ENCODE measurements around the gene IL32.

The IL32 gene

DNA sequence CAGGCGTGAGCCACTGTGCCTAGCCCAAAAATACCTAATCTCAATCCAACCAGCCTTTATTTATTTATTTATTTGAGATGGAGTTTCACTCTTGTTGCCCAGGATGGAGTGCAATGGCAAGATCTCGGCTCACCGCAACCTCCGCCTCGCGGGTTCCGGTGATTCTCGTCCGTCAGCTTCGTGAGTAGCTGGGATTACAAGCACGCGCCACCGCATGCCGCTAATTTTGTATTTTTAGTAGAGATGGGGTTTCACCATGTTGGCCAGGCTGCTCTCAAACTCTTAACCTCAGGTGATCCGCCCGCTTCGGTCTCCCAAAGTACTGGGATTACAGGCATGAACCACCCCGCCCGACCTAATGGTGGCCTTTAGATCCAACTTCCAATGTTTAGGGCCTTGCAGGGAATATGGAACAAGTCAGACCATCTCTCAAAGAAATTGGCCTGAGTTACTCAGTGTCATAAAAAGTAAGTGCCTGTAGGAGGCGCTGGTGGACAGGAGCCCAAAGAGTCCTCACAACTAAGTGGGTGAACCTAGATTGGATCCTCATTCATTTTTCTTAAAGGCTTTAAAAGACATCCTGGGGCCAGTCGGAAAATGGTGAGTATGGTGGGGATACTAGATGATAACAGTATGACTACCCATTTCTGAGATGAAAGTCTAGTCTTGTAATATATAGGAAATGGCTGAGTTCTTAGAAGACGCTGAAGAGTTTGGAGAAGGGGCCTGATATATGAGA, 29.0 kb downstream of the IL32 start:
- DNase-seq, result no peak

DNA sequence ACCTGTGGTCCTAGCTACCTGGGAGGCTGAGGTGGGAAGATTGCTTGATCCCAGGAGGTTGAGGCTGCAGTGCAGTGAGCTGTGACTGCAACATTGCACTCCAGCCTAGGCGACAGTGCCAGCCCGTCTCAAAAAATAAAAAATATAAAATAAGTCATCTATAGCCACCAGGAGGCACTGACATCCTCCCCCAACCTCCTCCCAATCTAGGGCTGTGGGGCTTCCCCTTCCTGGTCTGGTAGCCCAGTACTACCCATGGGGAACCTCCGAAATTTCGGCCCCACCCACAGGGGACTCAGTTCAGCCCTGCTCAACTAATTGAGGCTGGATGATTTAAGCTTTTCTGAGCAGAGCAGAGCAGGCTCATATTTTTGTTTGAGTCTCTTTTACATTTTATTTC, 30.4 kb downstream of the IL32 start:
- DNase-seq, result peak; percentile 72

DNA sequence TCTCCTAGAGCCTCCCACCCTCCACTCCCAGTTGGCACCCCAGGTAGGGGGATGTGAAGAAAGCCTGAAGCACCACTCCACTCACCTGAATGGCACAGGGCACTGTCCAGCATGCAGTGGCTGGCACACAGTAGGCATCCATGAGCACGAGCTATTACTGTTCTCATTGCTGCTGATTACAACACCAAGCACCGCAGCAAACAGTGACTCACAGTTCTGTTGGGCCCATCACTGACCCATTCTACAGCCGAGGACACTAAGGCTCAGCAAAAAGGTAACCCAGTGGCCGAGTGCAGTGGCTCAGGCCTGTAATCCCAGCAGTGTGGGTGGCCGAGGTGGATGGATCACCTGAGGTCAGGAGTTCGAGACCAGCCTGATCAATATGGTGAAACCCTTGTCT, 30.9 kb downstream of the IL32 start:
- no peak for DNase-seq

DNA sequence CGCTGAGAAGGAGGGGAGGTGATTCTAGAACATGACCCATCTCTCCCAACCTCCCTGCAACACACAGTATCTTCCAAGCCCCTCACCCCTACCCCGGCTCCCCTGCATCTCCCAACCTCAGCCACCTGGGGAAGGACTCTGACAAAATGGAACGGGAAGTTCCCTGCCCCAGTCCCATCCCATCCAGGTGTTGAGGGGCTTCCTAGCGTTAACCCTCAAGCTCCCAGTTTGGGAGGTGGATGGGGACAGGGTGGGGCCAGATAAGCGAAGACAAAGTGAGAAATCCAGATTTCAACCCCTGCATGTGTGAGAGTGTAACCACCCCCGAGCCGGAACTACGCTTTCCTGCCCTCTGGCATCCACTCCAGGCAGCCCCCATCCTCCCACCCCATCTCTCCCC, 31.8 kb downstream of the IL32 start:
- no peak for DNase-seq

DNA sequence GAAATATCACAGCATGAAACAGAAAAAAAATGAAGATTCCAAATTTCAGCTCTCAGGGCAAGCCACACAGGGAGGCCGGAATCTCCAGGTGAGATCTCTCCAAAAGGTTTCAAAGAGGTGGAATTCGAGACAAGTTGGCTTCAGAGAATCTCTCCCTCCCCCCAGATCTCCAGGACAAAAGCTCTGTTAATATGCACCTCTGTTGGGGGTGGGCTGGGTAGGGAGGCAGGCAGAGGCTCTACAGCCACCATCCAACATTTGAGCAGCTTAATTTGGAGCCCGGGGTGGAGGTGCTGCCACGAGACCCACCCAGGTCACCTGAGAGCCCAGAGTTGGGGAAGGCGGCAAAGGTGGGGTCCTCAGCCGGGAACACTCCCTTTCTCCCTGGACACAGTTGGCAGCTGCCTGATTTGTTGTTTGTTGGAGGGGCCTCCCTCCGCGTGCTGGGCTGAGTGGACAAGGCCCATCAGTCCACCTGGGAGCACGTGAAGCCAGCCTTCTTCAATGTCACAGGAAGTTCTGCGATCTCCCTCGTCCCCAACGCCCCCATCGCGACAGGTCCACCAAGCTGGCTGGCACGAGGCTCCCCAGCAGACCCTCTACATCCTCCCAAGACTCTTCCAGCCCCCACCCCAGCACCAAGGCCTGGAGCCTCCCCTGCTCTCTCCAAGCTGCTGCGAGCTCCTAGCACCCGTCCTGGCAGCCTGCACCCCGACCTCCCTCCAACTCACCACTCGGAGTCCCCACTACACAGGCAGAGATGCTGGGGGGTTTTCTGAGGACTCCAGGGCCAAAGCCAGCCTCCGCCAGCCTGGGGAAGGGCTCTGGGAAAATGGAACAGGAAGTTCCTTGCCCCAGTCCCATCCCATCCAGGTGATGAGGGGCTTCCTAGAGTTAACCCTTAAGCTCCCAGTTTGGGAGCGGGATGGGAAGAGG, 33.3 kb downstream of the IL32 start, which contains the start of gene ZSCAN10:
TSS of gene ZSCAN10 (minus strand) at position 836 of the 936 bp plus-strand sequence. CDS start 6,357 bp downstream, outside the sequence.
- no peak for DNase-seq

DNA sequence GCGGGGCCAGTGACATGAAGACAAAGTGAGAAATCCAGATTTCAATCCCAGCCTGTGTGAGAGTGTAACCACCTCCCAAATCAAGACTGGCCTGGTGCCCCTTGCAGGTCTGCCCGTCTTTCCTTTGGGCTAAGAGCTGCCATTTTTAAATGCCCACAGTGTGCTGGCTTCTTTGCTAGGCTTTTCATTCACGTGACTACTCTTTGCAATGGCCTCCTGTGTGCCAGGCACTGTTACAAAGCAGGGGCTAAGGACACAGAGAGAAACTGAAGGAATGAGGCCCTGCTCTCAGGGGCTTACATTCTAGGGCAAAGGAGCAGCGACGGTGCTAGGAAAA, 33.9 kb downstream of the IL32 start:
- DNase-seq, result no peak

DNA sequence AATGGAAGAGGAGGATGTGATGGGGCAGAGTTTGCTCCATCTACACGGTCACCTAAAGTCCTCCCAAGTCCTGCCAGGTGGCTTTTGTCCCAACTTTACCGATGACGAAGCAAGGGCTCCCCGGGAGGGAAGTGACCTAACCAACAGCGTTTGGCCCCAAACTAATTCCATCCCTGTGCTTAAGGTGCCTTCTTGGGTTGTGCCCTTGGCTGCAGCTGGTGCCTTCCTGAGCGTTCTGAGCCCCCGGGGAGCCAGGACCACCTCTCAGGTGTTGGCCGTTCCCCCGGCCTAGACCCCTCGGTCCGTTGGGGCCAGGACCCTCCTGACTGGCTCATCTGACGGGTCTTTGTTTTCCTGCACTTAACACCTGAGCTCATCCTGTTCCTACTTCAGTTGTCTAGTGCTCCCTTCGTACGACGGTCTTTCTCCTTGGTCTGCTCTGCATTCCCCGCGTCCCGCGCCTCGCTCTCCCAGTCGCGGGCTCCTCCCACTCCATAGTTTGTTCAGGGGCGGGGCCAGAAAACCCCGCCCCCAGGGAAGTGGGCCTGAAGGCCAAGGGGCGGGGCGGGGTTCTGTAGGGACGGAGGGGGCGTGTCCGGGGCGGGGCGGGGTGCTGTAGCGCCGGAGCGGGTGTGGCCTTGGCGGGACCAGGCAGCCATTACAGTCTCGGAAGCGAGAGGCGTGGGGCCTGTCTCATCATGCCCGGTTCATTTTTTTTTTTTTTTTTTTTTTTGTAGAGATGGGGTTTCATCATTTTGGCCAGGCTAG, 34.5 kb downstream of the IL32 start:
- DNase-seq, result peak; percentile 95

DNA sequence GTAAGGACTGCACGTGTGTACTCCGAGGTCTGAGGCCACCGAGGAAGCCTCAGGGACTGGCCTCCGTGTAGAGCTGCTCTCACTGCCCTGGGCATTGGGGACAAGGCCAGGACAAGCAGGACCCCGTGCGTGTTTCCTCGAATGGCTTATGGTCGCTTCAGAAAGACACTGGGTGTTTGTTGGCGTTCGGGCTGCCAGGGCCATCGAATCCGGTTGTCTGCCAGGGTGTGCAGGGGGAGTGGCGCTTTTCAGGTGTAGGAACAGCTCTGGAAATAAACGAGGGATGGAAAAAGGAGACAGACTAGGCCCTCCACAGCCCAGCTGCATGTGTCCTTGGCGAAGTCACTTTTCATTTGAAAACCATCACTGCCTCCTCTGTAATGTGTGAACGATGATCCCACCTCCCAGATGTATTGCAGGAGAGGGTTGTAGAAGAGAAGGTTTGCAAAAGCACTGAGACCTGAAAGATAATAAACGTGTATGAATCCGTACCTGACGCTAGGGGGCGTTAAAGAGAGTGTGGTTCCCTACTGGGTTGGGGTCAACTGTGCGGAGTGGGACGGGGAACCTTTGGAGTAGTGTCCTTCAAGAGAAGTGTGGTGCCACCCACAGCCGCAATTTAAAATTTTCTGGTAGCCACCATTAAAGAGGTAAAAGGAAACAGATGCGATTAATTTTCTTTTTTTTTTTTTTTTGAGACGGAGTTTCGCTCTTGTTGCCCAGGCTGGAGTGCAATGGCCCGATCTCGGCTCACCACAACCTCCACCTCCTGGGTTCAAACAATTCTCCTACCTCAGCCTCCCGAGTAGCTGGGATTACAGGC, 35.8 kb downstream of the IL32 start:
- DNase-seq, result peak; percentile 74

DNA sequence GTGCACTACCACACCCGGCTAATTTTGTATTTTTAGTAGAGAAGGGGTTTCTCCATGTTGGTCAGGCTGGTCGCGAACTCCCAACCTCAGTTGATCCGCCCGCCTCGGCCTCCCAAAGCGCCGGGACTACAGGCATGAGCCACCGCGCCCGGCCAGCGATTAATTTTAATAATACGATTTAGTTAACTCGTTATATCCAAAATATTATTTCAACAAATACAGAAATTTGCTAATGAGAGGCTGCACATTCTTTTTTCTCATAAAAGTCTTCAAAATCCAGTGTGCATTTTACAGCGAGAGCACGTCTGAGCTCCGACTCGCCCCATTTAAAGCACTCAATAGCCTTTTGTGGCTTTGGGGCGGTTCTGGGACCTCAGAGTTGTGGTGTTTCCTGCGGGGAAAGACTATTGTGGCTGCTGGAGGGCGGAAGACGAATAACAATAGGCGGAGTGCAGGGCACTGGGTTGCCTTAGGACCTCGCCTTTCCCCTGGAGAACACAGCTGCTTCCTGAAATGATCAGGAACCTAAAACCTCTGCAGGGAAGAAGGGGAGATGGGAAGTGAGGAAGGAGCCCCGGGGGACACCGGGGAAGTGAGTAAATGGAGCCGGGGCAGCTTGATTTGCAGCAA, 36.5 kb downstream of the IL32 start:
- DNase-seq, result no peak

DNA sequence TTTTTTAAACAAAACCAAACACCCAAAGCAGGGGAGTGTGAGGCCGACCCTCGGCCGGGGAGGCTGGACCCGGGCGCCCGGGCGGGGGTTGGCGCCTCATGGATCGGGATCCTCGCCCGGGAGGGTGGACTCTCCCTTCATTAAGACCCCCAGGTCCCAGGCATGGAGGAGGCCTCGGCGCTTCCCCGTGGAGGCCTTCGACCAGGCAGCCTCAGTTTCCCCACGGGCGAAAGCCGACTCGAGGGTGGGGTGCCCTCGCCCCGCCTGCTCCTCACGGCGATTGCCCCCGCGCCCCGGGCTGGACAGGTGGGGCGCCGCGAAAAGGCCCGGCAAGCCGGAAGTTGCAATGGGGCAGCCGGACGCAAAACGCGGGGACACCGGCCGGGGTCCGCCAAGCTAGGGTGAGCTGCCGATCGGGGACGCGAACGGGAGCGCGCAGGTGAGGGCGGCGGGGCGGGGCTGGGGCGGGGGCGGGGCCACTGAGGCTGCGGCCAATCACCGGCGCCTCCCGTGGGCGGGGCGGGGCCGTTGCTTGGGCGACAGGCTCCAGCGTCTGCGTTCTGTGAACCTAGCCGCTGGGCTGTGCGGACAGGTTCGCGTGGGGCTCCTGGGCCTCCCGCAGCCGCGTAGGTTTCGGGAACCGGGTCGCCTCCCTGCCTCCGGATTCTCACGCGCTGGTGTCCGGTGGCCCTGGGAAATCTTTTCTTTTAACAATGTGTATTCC, 40.9 kb downstream of the IL32 start:
- DNase-seq, result peak; percentile 97

DNA sequence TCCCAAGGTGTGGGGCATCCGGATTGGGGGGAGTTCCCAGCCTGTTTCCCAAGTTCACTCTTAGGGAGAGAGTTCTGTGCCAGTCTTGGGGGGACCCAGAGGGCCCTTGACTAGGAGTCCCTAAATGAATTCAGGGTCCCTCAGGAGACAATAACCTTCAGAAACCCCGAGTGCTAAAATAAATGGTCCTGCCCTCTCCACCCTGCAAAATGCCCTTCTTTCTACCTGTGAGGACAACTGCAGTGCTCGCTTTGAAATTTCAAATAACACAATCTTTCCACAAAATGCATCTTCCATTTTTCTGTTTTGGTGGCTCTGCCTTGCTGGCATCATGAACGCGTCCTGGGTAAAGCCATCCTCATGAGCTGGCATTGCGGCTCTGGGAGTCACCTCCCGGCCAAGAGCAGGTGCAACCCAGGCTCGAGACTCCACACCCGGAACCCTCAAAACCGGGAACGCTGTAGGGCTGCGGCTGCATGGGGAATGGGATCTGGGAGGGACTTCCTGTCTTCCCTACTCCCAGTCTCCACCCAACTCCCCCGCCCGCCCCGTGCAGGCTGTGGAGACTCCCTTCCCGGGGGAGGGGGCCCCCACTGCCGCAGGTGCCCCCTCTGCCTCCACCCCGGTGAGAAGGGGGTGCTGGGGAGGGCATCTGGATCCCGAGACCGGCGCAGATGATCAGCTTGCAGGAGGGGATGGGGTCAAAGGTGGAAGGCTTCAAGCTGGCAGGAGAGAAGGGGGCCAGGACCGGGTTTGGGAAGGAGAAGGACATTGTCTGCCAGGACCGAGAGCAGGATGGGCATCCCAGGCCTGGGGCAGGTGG, 46.8 kb downstream of the IL32 start, which contains the start of gene ZNF205:
TSS of gene ZNF205 (plus strand) at position 529 of the 823 bp plus-strand sequence. CDS start 845 bp downstream, outside the sequence.
- DNase-seq, result no peak

DNA sequence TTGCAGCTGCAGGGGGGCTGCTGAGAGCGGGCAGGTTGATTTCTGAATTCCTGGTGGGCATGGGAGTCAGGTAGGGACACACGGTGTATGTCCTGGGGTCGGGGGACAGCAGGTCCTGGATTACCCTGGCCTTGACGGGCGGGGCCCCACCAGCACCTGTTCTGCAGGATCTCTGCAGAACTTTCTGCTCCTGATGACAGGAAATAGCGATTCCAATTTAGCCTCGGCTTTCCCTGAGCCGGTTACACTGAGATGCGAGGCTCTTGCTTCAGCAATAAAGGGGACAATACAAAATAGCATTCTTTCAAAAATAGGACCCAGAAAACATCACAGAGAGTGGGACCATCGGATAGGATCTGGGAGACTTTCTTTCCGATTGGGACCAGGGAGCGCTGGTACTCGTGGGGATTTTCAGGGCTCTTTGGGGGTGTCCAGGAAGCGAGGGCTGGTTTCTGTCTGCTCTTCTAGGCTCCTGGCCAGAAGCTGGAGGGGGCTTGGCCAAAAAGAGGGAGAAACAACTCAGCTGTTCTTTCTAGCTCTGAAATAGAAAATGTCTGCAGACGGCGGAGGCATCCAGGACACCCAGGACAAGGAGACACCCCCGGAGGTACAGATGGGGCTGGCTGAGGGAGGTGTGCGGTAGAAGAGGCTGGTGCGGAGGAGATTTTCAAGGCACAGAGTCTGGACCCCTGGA, 47.6 kb downstream of the IL32 start:
- DNase-seq, result no peak

DNA sequence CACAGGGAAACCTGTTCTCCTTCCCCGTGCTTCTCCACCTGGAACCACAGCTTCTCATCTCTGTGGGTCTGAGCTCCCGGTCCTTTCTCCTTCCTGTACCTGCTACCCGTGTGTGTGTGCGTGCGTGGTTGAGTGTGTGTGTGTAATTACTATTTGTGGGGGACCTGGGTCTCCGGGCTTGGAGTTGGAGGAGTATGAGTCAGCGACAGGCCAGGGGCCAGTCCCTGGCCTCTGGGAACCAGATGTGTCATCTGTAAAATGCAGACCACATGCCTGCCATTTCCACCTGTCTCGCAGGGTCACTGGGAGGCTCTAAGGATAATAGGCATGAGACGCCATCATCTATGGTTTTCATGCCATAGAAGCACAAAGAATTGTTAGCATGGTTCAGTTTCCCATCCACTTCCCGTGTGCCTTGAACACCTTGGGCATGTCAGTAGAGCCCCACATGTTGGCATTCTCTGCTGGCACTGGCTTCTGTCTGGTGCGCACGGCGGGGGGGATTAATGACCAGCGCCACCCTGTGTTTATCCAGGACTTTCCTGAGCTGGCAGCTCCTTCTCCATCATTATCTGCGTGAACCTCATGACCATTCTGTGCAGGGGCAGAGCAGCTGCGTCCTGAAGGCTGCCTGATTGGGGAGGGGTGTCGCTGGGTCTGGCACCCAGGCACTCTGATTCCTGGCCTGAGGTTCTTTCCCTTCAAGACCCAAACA, 48.5 kb downstream of the IL32 start:
- no peak for DNase-seq

DNA sequence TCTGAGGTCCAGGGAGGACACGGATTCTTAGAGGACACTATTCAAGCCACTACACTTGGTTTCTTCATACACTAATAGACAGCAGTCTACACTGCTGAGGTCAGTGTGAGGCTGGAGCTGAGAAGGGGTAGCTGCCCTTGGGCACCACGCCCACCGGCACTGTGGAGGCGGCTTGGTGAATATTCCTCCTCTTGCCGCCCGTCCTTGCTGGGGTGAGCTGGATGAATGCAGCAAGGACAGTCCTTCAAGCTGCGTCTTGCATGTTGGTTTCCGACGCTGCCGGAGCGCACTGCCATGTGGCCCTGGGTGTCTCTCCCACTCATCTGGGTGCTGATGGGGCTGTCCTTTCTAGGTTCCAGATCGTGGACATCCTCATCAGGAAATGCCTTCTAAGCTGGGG, 49.6 kb downstream of the IL32 start:
- no peak for DNase-seq

DNA sequence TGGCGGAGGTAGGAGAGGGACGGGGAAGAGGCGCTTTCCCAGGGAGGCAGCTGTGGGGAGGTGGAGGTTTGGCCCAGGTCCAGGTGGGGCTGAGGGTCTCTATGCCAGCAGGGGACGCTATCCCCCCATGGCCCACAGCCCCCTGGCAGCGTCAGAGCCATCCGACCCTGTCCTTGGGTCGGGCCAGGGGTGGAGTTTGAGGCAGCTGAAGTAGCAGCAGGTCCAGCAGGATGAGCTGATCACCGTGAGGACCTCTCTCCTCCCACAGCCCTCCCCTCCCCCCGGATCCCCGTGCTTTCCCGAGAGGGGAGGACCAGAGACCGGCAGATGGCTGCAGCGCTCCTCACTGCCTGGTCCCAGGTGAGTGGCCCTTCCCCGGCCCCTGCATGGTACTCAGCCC, 50.1 kb downstream of the IL32 start:
- no peak for DNase-seq

DNA sequence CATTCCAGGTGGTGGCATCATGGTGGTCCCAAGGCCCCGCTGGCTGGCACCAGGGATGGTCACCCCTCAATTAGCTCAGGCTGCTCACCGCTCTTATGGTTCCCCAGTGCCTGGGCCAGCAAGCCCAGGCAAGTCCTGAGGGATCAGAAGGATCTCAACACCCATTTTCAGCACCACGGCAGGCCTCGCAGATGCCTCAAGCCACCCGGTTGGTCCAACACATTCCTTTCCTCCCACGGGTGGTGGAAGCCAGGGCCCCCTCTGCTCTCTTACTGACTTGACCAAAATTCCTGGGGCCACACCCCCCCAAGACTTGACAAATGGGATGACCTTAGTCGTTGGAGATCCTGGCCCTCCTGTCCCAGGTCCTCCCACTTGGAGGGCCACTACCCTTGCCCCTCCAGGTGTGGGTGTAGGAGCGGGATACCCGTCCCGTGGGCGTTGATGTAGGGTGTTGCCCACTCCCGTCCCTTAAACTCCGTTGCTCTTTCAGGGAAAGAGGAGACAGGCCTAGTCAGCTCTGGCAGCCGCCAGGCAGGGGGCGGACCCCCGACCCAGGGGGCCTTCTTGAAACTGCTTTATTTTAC, 52.9 kb downstream of the IL32 start:
- no peak for DNase-seq

DNA sequence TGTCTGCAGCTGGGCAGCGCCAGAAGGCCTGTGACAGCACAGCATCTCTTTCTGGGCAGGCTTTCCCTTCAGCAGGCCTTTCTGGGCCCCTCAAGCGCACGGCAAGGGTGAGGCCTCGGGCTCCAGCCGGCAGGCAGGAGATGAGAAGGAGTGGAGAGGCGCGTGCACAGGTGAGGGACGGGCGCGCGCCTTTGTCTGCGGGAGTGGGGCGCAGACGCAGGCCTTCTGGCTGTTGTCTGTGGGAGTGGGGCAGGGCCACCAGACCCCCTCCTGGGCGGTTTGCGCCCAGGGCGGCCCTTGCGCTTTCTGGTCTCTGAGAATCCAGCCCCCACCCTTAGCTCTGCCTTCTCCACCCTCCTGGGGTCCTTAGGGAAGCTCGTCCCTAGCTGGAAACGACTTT, 53.4 kb downstream of the IL32 start:
- DNase-seq, result no peak
